ENCODE measurements around the gene IFT25.

DNA sequence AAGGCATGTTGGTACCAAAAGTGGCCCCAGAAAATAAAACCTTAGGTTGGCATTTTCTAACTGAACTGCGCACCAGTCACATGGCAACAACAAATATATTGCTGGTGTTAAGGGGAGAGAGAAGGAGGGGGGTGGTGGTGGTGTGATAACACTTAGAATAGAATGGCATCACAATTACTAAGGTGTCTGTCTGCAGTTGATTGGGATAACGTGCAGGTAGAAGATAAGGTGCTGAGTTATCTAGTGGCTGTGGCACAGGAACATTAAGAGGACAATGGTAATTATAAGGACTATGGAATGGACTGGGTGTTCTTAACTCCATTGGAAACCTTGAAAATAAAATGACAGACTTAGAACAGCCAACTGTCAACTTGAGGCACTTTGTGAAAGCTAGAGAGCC is 54.5 kb downstream of the IFT25 start:
- TF ChIP-seq, protein P1, sequence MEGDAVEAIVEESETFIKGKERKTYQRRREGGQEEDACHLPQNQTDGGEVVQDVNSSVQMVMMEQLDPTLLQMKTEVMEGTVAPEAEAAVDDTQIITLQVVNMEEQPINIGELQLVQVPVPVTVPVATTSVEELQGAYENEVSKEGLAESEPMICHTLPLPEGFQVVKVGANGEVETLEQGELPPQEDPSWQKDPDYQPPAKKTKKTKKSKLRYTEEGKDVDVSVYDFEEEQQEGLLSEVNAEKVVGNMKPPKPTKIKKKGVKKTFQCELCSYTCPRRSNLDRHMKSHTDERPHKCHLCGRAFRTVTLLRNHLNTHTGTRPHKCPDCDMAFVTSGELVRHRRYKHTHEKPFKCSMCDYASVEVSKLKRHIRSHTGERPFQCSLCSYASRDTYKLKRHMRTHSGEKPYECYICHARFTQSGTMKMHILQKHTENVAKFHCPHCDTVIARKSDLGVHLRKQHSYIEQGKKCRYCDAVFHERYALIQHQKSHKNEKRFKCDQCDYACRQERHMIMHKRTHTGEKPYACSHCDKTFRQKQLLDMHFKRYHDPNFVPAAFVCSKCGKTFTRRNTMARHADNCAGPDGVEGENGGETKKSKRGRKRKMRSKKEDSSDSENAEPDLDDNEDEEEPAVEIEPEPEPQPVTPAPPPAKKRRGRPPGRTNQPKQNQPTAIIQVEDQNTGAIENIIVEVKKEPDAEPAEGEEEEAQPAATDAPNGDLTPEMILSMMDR (IDR thresholded peaks at IDR 0.05) = no peak
- TF ChIP-seq EZH2 (IDR thresholded peaks at IDR 0.05; ENCODE audit: borderline replicate concordance, insufficient read depth, low read depth, low read length, poor library complexity, severe bottlenecking) = no peak
